RWPE1 (cell line): ENCODE results near the gene CENATAC.
"Not testable (repeated sequence)": the region's sequence is repeated elsewhere in the genome, so short reads cannot be mapped to it uniquely, and the experiment has no call there.

Source experiments
- CTCF ChIA-PET: fragments of 350-600 bp; sonication (Branson Sonifier 250); formaldehyde crosslinking; extraction: SDS; loops from one replicate; lab custom pipeline; 2021; lab: Yijun Ruan, JAX
- POLR2A ChIA-PET: fragments of 400-600 bp; formaldehyde crosslinking; extraction: SDS; loops from one replicate; lab custom pipeline; 2020; ENCODE audit warnings: antibody characterized with exemption; ENCODE audit not compliant: low non-redundant PET; lab: Yijun Ruan, JAX
- DNase-seq: peaks from one replicate; pipeline ENCODE4 v3.0.0; 2012; ENCODE audit warnings: low spot score
- H3K27ac ChIP-seq: fragments of 450-650 bp; 2 replicates; pipeline ENCODE4 v1.5.1; 2017
- TF ChIP-seq, protein P1 (sequence below): fragments of 450-650 bp; conservative IDR thresholded peaks from 2 replicates; pipeline ENCODE4 v1.5.1; 2017; ENCODE audit warnings: low read depth, mild to moderate bottlenecking

Gene CENATAC

DNA sequence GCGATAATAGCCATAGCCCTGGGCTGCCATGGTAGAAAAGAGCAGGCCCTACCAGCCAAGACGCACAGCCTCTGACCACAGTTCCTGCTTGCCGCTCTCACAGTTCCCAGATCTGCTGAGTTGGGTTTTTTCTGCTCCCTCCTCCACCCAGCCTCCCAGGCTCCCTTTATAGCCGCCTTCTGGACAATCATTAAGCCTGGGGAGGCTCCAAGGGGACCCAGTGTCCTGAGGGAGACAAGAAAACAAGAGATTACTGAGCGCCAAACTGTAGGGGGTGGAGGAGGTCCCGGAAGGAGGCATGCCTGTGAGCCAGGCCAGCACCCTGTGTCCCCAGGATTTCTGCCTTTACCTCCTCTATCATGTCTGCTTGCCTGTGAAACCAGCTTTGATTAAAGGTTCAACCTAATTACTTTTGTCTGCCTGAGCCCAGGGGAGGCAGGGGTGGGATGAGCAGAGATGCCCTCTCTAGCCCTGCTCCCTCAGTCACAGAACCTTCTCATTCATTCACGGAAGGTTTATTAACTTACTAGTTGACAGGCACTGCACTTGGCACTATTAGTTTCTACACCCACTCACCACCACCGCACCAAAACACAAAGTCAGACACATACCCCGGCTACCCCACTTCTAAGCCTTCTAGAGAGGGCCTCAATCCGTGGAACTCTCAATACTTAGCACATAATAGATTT, 31.5 kb downstream of the CENATAC start:
- CTCF ChIA-PET, result no interaction called here

DNA sequence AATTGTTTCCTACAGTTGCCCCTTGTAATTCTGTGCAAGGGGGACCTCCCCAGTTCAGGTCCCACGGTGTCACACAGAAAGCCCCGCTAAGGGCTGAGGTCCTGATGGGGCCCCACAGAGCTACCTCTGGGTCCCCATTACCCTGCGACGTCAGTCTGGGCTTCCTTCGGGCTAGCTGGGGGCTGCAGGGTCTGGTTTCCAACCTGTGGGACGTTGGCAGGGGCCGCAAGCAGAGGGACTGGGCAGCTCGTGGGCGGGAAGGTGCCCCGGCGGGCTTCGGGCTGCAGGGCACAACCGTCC, 32.0 kb downstream of the CENATAC start:
- DNase-seq, result no peak
- CTCF ChIA-PET, result interaction anchor here (0.7 kb wide), 1 partner anchor 11 kb away, joined by 4 read pairs; the partner anchor contains the start of gene TRAPPC4
- POLR2A ChIA-PET, result no interaction called here

More for the DNA sequence above, 31.5 kb downstream of the CENATAC start:
- H3K27ac ChIP-seq, result peak overlapping the region; percentile 81
- POLR2A ChIA-PET, result no interaction called here
- TF ChIP-seq, protein P1, sequence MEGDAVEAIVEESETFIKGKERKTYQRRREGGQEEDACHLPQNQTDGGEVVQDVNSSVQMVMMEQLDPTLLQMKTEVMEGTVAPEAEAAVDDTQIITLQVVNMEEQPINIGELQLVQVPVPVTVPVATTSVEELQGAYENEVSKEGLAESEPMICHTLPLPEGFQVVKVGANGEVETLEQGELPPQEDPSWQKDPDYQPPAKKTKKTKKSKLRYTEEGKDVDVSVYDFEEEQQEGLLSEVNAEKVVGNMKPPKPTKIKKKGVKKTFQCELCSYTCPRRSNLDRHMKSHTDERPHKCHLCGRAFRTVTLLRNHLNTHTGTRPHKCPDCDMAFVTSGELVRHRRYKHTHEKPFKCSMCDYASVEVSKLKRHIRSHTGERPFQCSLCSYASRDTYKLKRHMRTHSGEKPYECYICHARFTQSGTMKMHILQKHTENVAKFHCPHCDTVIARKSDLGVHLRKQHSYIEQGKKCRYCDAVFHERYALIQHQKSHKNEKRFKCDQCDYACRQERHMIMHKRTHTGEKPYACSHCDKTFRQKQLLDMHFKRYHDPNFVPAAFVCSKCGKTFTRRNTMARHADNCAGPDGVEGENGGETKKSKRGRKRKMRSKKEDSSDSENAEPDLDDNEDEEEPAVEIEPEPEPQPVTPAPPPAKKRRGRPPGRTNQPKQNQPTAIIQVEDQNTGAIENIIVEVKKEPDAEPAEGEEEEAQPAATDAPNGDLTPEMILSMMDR, result no peak
- no peak for DNase-seq

DNA sequence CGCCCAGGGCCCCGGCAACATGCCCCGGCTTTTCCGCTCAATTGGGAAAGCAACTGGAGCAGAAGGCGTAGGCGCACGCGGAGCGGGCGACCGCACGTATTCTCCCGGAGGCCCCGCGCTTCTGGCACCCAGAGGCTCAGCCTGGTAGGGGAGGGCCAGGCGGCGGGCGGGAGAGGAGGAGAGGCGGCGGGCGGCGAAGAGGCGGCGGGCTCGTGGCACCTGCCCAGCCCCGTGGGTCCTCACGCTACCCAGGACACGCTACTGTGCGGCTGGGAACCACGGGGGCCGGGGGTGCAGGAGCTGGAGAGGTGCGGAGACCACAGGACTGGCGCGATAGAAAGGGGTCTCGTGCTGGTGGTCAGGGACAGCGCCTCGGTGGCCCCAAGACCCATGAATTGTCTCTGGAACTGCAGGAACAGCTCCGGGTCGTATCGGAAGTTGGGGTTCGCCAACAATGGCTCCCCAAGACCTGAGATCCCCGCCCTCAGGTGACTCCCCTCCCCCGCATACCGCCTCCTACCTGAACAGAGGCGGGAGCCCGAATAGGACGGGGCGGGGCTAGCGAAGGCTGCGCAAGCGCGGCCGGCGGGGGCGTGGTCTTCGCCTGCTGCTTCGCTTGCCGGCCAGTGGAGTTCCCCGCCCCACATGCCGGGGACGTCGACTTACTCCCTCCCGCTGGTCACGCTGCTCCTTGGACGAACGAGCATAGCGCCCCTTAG, 32.5 kb downstream of the CENATAC start, which contains the start of gene SLC37A4:
Gene SLC37A4, minus strand, starts transcription at position 549 of the 719 bp plus-strand sequence.
- POLR2A ChIA-PET, result no interaction called here
- DNase-seq, result peak; percentile 97
- peak within 1 kb of the TSS; percentile 81 for H3K27ac ChIP-seq
- CTCF ChIA-PET, result interaction anchor here (0.7 kb wide), 1 partner anchor 12 kb away, joined by 4 read pairs; the partner anchor contains the start of gene TRAPPC4
- TF ChIP-seq, protein P1, result peak; percentile 92; the same call in 1 of the 2 replicates

More for the DNA sequence above, 32.0 kb downstream of the CENATAC start:
- H3K27ac ChIP-seq, result peak overlapping the region; percentile 81
- TF ChIP-seq, protein P1, result no peak

DNA sequence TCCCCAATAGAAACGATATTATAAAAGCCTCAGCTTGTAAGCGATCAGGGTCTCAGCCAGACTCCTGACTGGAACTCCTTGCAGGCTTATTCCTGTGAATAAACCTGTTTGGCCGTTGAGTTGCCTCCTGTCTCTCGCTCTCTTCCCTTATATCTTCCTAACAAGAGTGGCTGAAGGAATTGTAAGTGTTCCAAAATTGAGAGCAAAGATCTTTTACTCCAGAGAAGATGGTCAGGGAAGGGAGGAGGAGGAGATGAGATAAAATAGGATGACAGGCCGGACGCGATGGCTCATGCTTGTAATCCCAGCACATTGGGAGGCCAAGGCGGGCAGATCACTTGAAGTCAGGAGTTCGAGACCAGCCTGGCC, 34.0 kb downstream of the CENATAC start:
- H3K27ac ChIP-seq, result no peak overlapping the region
- POLR2A ChIA-PET, result no interaction called here
- DNase-seq, result no peak
- TF ChIP-seq, protein P1, result no peak
- CTCF ChIA-PET, result interaction anchor here (0.6 kb wide), 1 partner anchor 12 kb away, joined by 3 read pairs; no protein-coding TSS in a partner anchor

DNA sequence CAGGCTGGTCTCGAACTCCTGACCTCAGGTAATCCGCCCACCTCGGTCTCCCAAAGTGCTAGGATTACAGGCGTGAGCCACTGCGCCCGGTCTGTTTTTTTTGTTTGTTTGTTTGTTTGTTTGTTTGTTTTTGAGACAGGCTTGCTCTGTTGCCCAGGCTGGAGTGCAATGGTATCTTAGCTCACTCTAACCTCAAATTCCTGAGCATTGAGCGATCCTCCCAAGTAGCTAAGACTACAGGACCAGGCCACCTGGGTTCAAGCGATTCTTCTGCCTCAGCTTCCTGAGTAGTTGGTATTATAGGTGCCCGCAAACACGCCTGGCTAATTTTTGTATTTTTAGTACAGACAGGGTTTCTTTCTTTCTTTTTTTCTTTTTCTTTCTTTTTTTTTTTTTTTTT, 35.5 kb downstream of the CENATAC start:
- POLR2A ChIA-PET, result not testable (repeated sequence)

DNA sequence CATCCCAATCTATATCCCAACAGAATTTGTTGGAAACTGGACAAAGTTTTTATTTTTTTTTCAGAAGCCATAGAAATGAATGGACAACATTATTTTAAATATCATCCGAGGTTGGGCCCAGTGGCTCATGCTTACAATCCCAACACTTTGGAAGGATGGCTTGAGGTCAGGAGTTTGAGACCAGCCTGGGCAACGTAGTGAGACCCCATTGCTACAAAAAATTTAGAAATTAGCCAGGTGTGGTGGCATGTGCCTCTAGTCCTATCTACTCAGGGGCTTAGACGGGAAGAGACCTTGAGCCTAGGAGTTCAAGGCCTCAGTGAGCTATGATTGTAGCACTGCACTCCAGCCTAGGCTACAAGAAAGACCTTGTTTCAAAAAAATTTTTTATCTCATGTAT, 36.9 kb downstream of the CENATAC start:
- DNase-seq, result no peak
- ChIA-PET POLR2A (no interaction called here), CTCF (no interaction called here)
- no peak overlapping the region for H3K27ac ChIP-seq
- TF ChIP-seq, protein P1, result no peak

More for the DNA sequence above, 35.5 kb downstream of the CENATAC start:
- CTCF ChIA-PET, DNase-seq, H3K27ac ChIP-seq: not testable (repeated sequence)

DNA sequence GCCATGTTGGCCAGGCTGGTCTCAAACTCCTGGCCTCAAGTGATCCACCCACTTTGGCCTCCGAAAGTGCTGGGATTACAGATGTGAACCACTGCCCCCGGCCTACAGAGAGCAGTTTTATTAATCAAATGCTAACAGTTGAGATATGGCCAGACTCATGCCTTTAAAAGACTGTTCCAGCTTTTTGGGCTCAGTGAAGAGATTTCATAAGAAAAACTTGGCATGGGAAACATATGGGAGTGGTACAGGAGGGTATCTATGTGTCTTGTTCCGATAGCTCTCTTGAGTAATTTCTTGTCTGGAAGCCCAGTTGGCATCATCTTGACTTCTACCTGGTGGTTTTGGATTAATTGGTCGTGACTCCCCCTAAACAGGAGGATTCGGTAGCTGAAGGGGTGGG, 40.9 kb downstream of the CENATAC start:
- ChIA-PET CTCF (interaction anchor here (0.6 kb wide), 1 partner anchor 280 kb away, joined by 4 read pairs; no protein-coding TSS in a partner anchor), POLR2A (no interaction called here)
- no peak for DNase-seq
- no peak overlapping the region for H3K27ac ChIP-seq
- TF ChIP-seq, protein P1, result no peak

DNA sequence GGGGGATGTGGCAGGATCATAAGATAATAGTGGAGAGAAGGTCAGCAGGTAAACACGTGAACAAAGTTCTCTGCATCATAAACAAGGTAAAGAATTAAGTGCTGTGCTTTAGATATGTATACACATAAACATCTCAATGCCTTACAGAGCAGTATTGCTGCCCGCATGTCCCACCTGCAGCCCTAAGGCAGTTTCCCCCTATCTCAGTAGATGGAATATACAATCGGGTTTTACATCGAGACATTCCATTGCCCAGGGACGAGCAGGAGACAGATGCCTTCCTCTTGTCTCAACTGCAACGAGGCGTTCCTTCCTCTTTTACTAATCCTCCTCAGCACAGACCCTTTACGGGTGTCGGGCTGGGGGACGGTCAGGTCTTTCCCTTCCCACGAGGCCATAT, 41.5 kb downstream of the CENATAC start:
- POLR2A ChIA-PET, DNase-seq, CTCF ChIA-PET, H3K27ac ChIP-seq: not testable (repeated sequence)
